HCT116 (cell line): ENCODE measurements around the gene MTUS2. TPM values are rescaled to one million over a fixed set of nuclear protein-coding genes. Genes with fewer than 3 reads are reported as not detected.

ENCODE experiments used
- ATAC-seq: fragments of 200-7000 bp; cut with Tn5 transposase; 2 replicates; pipeline ENCODE4 v1.9.1; 2020; ENCODE audit warnings: mild to moderate bottlenecking, moderate library complexity
- BruUV-seq: library from RNA; stranded (reverse); fragments of 400-500 nt; replicated peaks from 2 replicates; lab custom pipeline; 2021; lab: Mats Ljungman, UMichigan
- CTCF ChIA-PET: fragments of 300-600 bp; sonication (Branson Sonifier 250); formaldehyde crosslinking; loops from one replicate; lab custom pipeline; 2021; ENCODE audit warnings: antibody characterized with exemption; lab: Charles Lee
- POLR2A ChIA-PET: fragments of 300-600, 350-600 bp; sonication (Branson Sonifier 250); formaldehyde crosslinking; loops from one replicate; lab custom pipeline; 2021; ENCODE audit warnings: antibody characterized with exemption; lab: Charles Lee
- RAD21 ChIA-PET, 2 experiments: fragments of 300-600 bp; sonication (Branson Sonifier 250); formaldehyde crosslinking; loops; one replicate each; lab custom pipeline; 2023; ENCODE audit warnings: low total read pairs in 2 of 2; ENCODE audit not compliant: uncharacterized antibody in 2 of 2, unreplicated experiment in 2 of 2, low non-redundant PET in 1 of 2; lab: Charles Lee
- DNase-seq: peaks from one replicate; pipeline ENCODE4 v3.0.0-alpha.2; 2010; ENCODE audit warnings: low read depth, low spot score
- H2AFZ ChIP-seq: fragments of 200-600 bp; shearing (Covaris generic), sonication (generic); 2 replicates; pipeline ENCODE4 v1.6.1; 2017; ENCODE audit warnings: low read depth, mixed run types, mixed read lengths, antibody characterized with exemption, low read length; ENCODE audit not compliant: poor library complexity, severe bottlenecking
- H3K27ac ChIP-seq: 2 replicates; pipeline ENCODE4 v1.5.1; 2012; ENCODE audit warnings: low read depth, low read length
- H3K27me3 ChIP-seq: fragments of 200-600 bp; sonication (generic); 2 replicates; pipeline ENCODE4 v1.6.1; 2016; ENCODE audit warnings: mixed run types, low read length, mixed read lengths; ENCODE audit not compliant: insufficient read depth
- H3K36me3 ChIP-seq, 2 experiments: fragments of 200-500 bp in 1 of 2; fragments of 200-600 bp in 1 of 2; sonication (Bioruptor generic) in 1 of 2; sonication (generic) in 1 of 2; 2 replicates each; pipeline versions ENCODE4 v1.5.1 to v1.6.1; 2014 to 2016; ENCODE audit warnings: low read length in 2 of 2, inconsistent platforms in 1 of 2, mixed read lengths in 1 of 2, mixed run types in 1 of 2; ENCODE audit not compliant: insufficient read depth in 2 of 2, control insufficient read depth in 1 of 2
- H3K4me1 ChIP-seq, 2 experiments: fragments of 200-600 bp in 1 of 2; sonication (generic) in 1 of 2; 2 replicates each; pipeline versions ENCODE4 v1.5.1 to v1.6.1; 2012 to 2017; ENCODE audit warnings: low read length in 2 of 2, inconsistent platforms in 1 of 2, mild to moderate bottlenecking in 1 of 2, mixed read lengths in 1 of 2, mixed run types in 1 of 2, moderate library complexity in 1 of 2; ENCODE audit not compliant: insufficient read depth in 2 of 2, control insufficient read depth in 1 of 2
- H3K4me2 ChIP-seq: fragments of 200-600 bp; sonication (generic); 2 replicates; pipeline ENCODE4 v1.6.1; 2017; ENCODE audit warnings: mixed run types, low read length, mixed read lengths
- H3K4me3 ChIP-seq, 2 experiments: fragments of 200-600 bp in 1 of 2; sonication (generic) in 1 of 2; replicated peaks in 1 of 2; 2 replicates each; pipeline ENCODE4 v1.5.1; 2011 to 2016; ENCODE audit warnings: low read length in 2 of 2, control low read depth in 1 of 2, low read depth in 1 of 2, mild to moderate bottlenecking in 1 of 2, mixed read lengths in 1 of 2, mixed run types in 1 of 2
- H3K79me2 ChIP-seq: fragments of 200-600 bp; sonication (generic); 2 replicates; pipeline ENCODE4 v1.6.1; 2017; ENCODE audit warnings: mild to moderate bottlenecking, mixed run types, low read length, moderate library complexity, mixed read lengths; ENCODE audit not compliant: insufficient read depth
- H3K9ac ChIP-seq: fragments of 200-600 bp; sonication (generic); 2 replicates; pipeline ENCODE4 v1.6.1; 2016; ENCODE audit warnings: low read length, mixed read lengths
- H3K9me2 ChIP-seq: fragments of 200-600 bp; sonication (generic), shearing (Covaris generic); 2 replicates; pipeline ENCODE4 v1.6.1; 2017; ENCODE audit warnings: mixed run types, mild to moderate bottlenecking, moderate library complexity; ENCODE audit not compliant: insufficient read depth
- H3K9me3 ChIP-seq, 2 experiments: fragments of 200-500 bp in 1 of 2; fragments of 200-600 bp in 1 of 2; sonication (Bioruptor generic) in 1 of 2; sonication (generic) in 1 of 2; 2 replicates each; pipeline ENCODE4 v1.6.1; 2014 to 2017; ENCODE audit warnings: low read length in 2 of 2, mixed read lengths in 2 of 2, inconsistent platforms in 1 of 2, low read depth in 1 of 2, mild to moderate bottlenecking in 1 of 2, mixed run types in 1 of 2, moderate library complexity in 1 of 2; ENCODE audit not compliant: control insufficient read depth in 1 of 2, insufficient read depth in 1 of 2
- H4K20me1 ChIP-seq: fragments of 200-600 bp; sonication (generic), shearing (Covaris generic); 2 replicates; pipeline ENCODE4 v1.6.1; 2017; ENCODE audit warnings: mixed run types, mild to moderate bottlenecking, moderate library complexity; ENCODE audit not compliant: insufficient read depth
- ATF3 ChIP-seq: IDR thresholded peaks from 2 replicates; pipeline ENCODE4 v1.6.1; 2012
- CBX3 ChIP-seq: IDR thresholded peaks from 2 replicates; pipeline ENCODE4 v1.6.1; 2012; ENCODE audit warnings: low read depth
- CTCF ChIP-seq, 3 experiments: fragments of 200-600 bp in 1 of 3; sonication (generic) in 1 of 3; IDR thresholded peaks in 2 of 3; conservative IDR thresholded peaks in 1 of 3; 2 replicates each; pipeline ENCODE4 v1.5.1; 2012 to 2017; ENCODE audit warnings: low read depth in 2 of 3, low read length in 2 of 3, antibody characterized with exemption in 1 of 3, borderline replicate concordance in 1 of 3, control low read depth in 1 of 3, mild to moderate bottlenecking in 1 of 3, mixed read lengths in 1 of 3, mixed run types in 1 of 3, moderate library complexity in 1 of 3; ENCODE audit not compliant: insufficient read depth in 1 of 3
- EGR1 ChIP-seq: IDR thresholded peaks from 2 replicates; pipeline ENCODE4 v1.6.1; 2012; ENCODE audit warnings: low read depth
- ELF1 ChIP-seq: IDR thresholded peaks from 2 replicates; pipeline ENCODE4 v1.6.1; 2012; ENCODE audit warnings: low read depth, borderline replicate concordance
- EZH2 ChIP-seq: fragments of 200-600 bp; sonication (generic); IDR thresholded peaks from 2 replicates; pipeline ENCODE4 v1.6.1; 2017; ENCODE audit warnings: antibody characterized with exemption, mixed run types
- EZH2phosphoT487 ChIP-seq: fragments of 200-600 bp; IDR thresholded peaks from 2 replicates; pipeline ENCODE4 v1.6.1; 2018; ENCODE audit warnings: antibody characterized with exemption, borderline replicate concordance
- FOSL1 ChIP-seq: IDR thresholded peaks from 2 replicates; pipeline ENCODE4 v1.6.1; 2012; ENCODE audit warnings: low read depth
- JUND ChIP-seq: IDR thresholded peaks from 2 replicates; pipeline ENCODE4 v1.6.1; 2012
- MAX ChIP-seq: IDR thresholded peaks from 2 replicates; pipeline ENCODE4 v1.6.1; 2012
- POLR2A ChIP-seq: IDR thresholded peaks from 2 replicates; pipeline ENCODE4 v1.7.0; 2011; ENCODE audit warnings: borderline replicate concordance; ENCODE audit not compliant: insufficient read depth, insufficient read length; ENCODE audit errors: extremely low read depth
- POLR2AphosphoS5 ChIP-seq: IDR thresholded peaks from 2 replicates; pipeline ENCODE4 v1.6.1; 2011; ENCODE audit warnings: mild to moderate bottlenecking, low read depth, low read length, moderate library complexity
- RAD21 ChIP-seq: IDR thresholded peaks from 2 replicates; pipeline ENCODE4 v1.6.1; 2012; ENCODE audit warnings: low read depth, mild to moderate bottlenecking
- REST ChIP-seq: IDR thresholded peaks from 2 replicates; pipeline ENCODE4 v1.6.1; 2012; ENCODE audit warnings: low read depth
- SIN3A ChIP-seq: IDR thresholded peaks from 2 replicates; pipeline ENCODE4 v1.6.1; 2012; ENCODE audit warnings: low read depth
- SRF ChIP-seq: IDR thresholded peaks from 2 replicates; pipeline ENCODE4 v1.6.1; 2012; ENCODE audit warnings: low read depth
- TCF7L2 ChIP-seq: IDR thresholded peaks from 2 replicates; pipeline ENCODE4 v1.7.0; 2011; ENCODE audit warnings: borderline replicate concordance, inconsistent platforms; ENCODE audit not compliant: insufficient read depth, insufficient read length; ENCODE audit errors: extremely low read depth
- YY1 ChIP-seq: IDR thresholded peaks from 2 replicates; pipeline ENCODE4 v1.6.1; 2011; ENCODE audit warnings: low read length, low read depth, moderate library complexity, mild to moderate bottlenecking; ENCODE audit not compliant: insufficient replicate concordance; ENCODE audit errors: extremely low read depth
- ZFX ChIP-seq: fragments of 450-650 bp; IDR thresholded peaks from 2 replicates; pipeline ENCODE4 v1.6.1; 2017
- ZNF274 ChIP-seq: fragments of 200-500 bp; sonication (Bioruptor generic); IDR thresholded peaks from 2 replicates; pipeline ENCODE4 v1.6.1; 2014; ENCODE audit warnings: mild to moderate bottlenecking, low read depth, low read length, inconsistent platforms
- intact Hi-C: fragments of 100-400 bp; cut with micrococcal nuclease; formaldehyde crosslinking; loops from 2 replicates; pipeline ENCODE4 v1.10.0; 2022
- total RNA-seq: library from RNA; stranded (reverse); gene quantifications from one replicate; pipeline ENCODE4 v1.2.1, GENCODE V29; 2021; ENCODE audit not compliant: unreplicated experiment

MTUS2 gene
- total RNA-seq, 1 experiment from 2014 or later, result 0.02 TPM

- CTCF ChIA-PET, result no interaction called here
- no peak for TF ChIP-seq SRF
- TF ChIP-seq EZH2, result no peak
- TF ChIP-seq RAD21, result no peak
- no peak for TF ChIP-seq JUND
- no peak for TF ChIP-seq REST
- no peak for TF ChIP-seq POLR2A
- no peak for TF ChIP-seq MAX
- no peak for TF ChIP-seq EGR1
- no peak for TF ChIP-seq ELF1
- TF ChIP-seq FOSL1, result no peak
- TF ChIP-seq SIN3A, result no peak
- TF ChIP-seq CTCF (IDR thresholded peaks at IDR 0.05 in 2 of 3, conservative IDR thresholded peaks at IDR 0.05 in 1 of 3; ENCODE audit: borderline replicate concordance in 1 of 3, insufficient read depth in 1 of 3, low read depth in 2 of 3, low read length in 2 of 3), result no peak
- no peak for TF ChIP-seq POLR2AphosphoS5
- TF ChIP-seq CBX3, result no peak
- TF ChIP-seq ZNF274, result no peak
- no peak for TF ChIP-seq EZH2phosphoT487
- TF ChIP-seq ATF3, result no peak
- no peak for TF ChIP-seq ZFX
- TF ChIP-seq TCF7L2, result no peak
- no peak for TF ChIP-seq YY1
- H3K4me3 ChIP-seq, result no peak overlapping the region
- intact Hi-C loops, result no loop called here
- H3K27me3 ChIP-seq, result no peaks in the 10 kb centered on the region
- no peaks in the 10 kb centered on the region for H4K20me1 ChIP-seq
- DNase-seq (no peak), ATAC-seq (no peak)
- H3K79me2 ChIP-seq, result no peaks in the 10 kb centered on the region
- POLR2A ChIA-PET, result no interaction called here
- no TSS peak for BruUV-seq
- no peaks in the 10 kb centered on the region for H3K4me1 ChIP-seq
- RAD21 ChIA-PET, result no interaction called here
- no peaks in the 10 kb centered on the region for H3K9me3 ChIP-seq
- H3K9me2 ChIP-seq, result no peaks in the 10 kb centered on the region
- H3K4me2 ChIP-seq, result no peak overlapping the region
- H3K27ac ChIP-seq, result no peak overlapping the region
- no peak overlapping the region for H2AFZ ChIP-seq
- H3K36me3 ChIP-seq, result no peaks in the 10 kb centered on the region
- no peak overlapping the region for H3K9ac ChIP-seq
Measured at GRCh38 chr13:29384466-29384865, 564.3 kb downstream of the MTUS2 start.
